ENCODE measurements around the gene BMPR1A. TPM values are rescaled to one million over a fixed set of nuclear protein-coding genes. Genes with fewer than 3 reads are reported as not detected.

The BMPR1A gene
- total RNA-seq, 4 donors from 2014 or later: 5.2 to 40.2 (median 26.0) TPM

GRCh38 chr10:86940677-86941076, 184.3 kb downstream of the BMPR1A start:
- H3K9me3 ChIP-seq: no peaks in the 10 kb centered on the region
- no peak overlapping the region for H3K27ac ChIP-seq
- intact Hi-C loops (cut with DNase I): no loop called here
- no peaks in the 10 kb centered on the region for H3K36me3 ChIP-seq
- H3K4me3 ChIP-seq: no peak overlapping the region
- TF ChIP-seq CTCF (IDR thresholded peaks at IDR 0.05) (no peak), POLR2A (IDR thresholded peaks at IDR 0.05) (no peak)
- 75 to 94% methylated on average over 2 to 4 of the region's 6 CpGs for WGBS, 2 donors
- H3K4me1 ChIP-seq: peaks cover 0 to 30% (median under 1%) of the 10 kb centered on the region in 3 donors
- DNase-seq: no peak
- H3K27me3 ChIP-seq: no peaks in the 10 kb centered on the region

- Histone ChIP-seq H3K4me1 (peaks cover 0 to 37% (median 6%) of the 10 kb centered on the region in 3 donors), H3K9me3 (no peaks in the 10 kb centered on the region), H3K4me3 (no peak overlapping the region), H3K27me3 (no peaks in the 10 kb centered on the region), H3K36me3 (no peaks in the 10 kb centered on the region), H3K27ac (no peak overlapping the region)
- intact Hi-C loops (cut with DNase I): no loop called here
- no peak for DNase-seq
- WGBS, 2 donors: 50 to 86% methylated on average over 1 to 2 of the region's 2 CpGs
- no peak for TF ChIP-seq CTCF (IDR thresholded peaks at IDR 0.05)
- no peak for TF ChIP-seq POLR2A (IDR thresholded peaks at IDR 0.05)
Measured at GRCh38 chr10:86941426-86941825, 185.0 kb downstream of the BMPR1A start.

- TF ChIP-seq CTCF (IDR thresholded peaks at IDR 0.05): no peak
- TF ChIP-seq POLR2A (IDR thresholded peaks at IDR 0.05): no peak
- peaks cover 0 to 43% (median 6%) of the 10 kb centered on the region in 3 donors for H3K4me1 ChIP-seq
- no peak overlapping the region for H3K4me3 ChIP-seq
- intact Hi-C loops (cut with DNase I): no loop called here
- no peaks in the 10 kb centered on the region for H3K27me3 ChIP-seq
- H3K9me3 ChIP-seq: no peaks in the 10 kb centered on the region
- no peak overlapping the region for H3K27ac ChIP-seq
- H3K36me3 ChIP-seq: no peaks in the 10 kb centered on the region
- no peak for DNase-seq
- 86 to 93% methylated on average over 8 to 13 of the region's 14 CpGs for WGBS, 2 donors
Measured at GRCh38 chr10:86941991-86942421, 185.6 kb downstream of the BMPR1A start.

- Histone ChIP-seq H3K4me3 (peak overlapping the region in 1 of 4 donors; percentile 32), H3K27me3 (no peaks in the 10 kb centered on the region), H3K9me3 (no peaks in the 10 kb centered on the region), H3K36me3 (no peaks in the 10 kb centered on the region), H3K4me1 (peaks cover 0 to 43% (median 6%) of the 10 kb centered on the region in 3 donors), H3K27ac (no peak overlapping the region)
- 100% methylated on average over 2 of the region's 94 CpGs; no CpG with 5 or more reads in 1 of the 2 donors for WGBS, 2 donors
- TF ChIP-seq POLR2A (IDR thresholded peaks at IDR 0.05) (no peak), CTCF (IDR thresholded peaks at IDR 0.05) (no peak)
- intact Hi-C loops (cut with DNase I): no loop called here
- no peak for DNase-seq
Measured at GRCh38 chr10:86942441-86943315, 186.3 kb downstream of the BMPR1A start.

- WGBS, 2 donors: 94 to 98% methylated on average over 18 to 19 of the region's 30 CpGs
- Histone ChIP-seq H3K27ac (no peak overlapping the region), H3K9me3 (no peaks in the 10 kb centered on the region), H3K4me3 (no peak overlapping the region), H3K36me3 (no peaks in the 10 kb centered on the region), H3K4me1 (peaks cover 0 to 43% (median 6%) of the 10 kb centered on the region in 3 donors), H3K27me3 (no peaks in the 10 kb centered on the region)
- TF ChIP-seq CTCF (IDR thresholded peaks at IDR 0.05): no peak
- no peak for TF ChIP-seq POLR2A (IDR thresholded peaks at IDR 0.05)
- intact Hi-C loops (cut with DNase I): no loop called here
- DNase-seq: no peak
Measured at GRCh38 chr10:86943316-86944030, 187.1 kb downstream of the BMPR1A start.

Measured in esophagus squamous epithelium (tissue), 5 donors.